ENCODE results near the gene DIDO1. TPM values are rescaled to one million over a fixed set of nuclear protein-coding genes. Genes with fewer than 3 reads are reported as not detected.

Gene DIDO1
- total RNA-seq, 1 experiment from 2014 or later: 85.9 TPM

- H3K23me2 ChIP-seq (ENCODE audit: insufficient read length, low read depth, low read length, poor library complexity, severe bottlenecking): no peaks in the 10 kb centered on the region
Observed at GRCh38 chr20:62873280-62873679, 53.0 kb downstream of the DIDO1 start.

More at GRCh38 chr20:62873280-62873679, 53.0 kb downstream of the DIDO1 start:
- H2BK5ac ChIP-seq (ENCODE audit: insufficient read length, low read length): no peak overlapping the region
- no CpG with 5 or more reads among the region's 7 CpGs for WGBS (ENCODE audit: extremely low coverage, insufficient read length, low lambda C conversion rate)
- H4K20me1 ChIP-seq (ENCODE audit: control insufficient read depth, insufficient read depth, insufficient read length): no peaks in the 10 kb centered on the region
- no peaks in the 10 kb centered on the region for H3K79me2 ChIP-seq (ENCODE audit: insufficient read depth, low read length)
- H4K5ac ChIP-seq (ENCODE audit: insufficient read length, low read depth, low read length): no peak overlapping the region
- no peaks in the 10 kb centered on the region for H3K4me1 ChIP-seq (ENCODE audit: insufficient read depth, low read length)
- H4K8ac ChIP-seq (replicated peaks; ENCODE audit: insufficient read length, low read depth, low read length): no peak overlapping the region
- no peak overlapping the region for H3K4ac ChIP-seq (ENCODE audit: low read depth, low read length)
- H3K79me1 ChIP-seq (ENCODE audit: insufficient read depth, low read depth, low read length, poor library complexity, severe bottlenecking): no peaks in the 10 kb centered on the region
- peaks cover 20 to 22% of the 10 kb centered on the region in 2 experiments for H3K4me1 Mint-ChIP-seq
- H3K9me3 Mint-ChIP-seq: peaks cover 2 to 11% of the 10 kb centered on the region in 2 experiments; a peak in 4 of 5 replicates
- no peak overlapping the region for H3K23ac ChIP-seq (ENCODE audit: insufficient read length, low read depth, low read length)
- no peak for TF ChIP-seq CTCF (conservative IDR thresholded peaks at IDR 0.05)
- H3K36me3 Mint-ChIP-seq (ENCODE audit: insufficient read depth in 1 of 3, low read depth in 3 of 3): peaks cover 0 to 2% (median 0%) of the 10 kb centered on the region in 3 experiments; a peak in 1 of 7 replicates
- H3K9ac ChIP-seq (ENCODE audit: extremely low read depth, insufficient read length, low read length): no peak overlapping the region
- no peak overlapping the region for H2BK20ac ChIP-seq (ENCODE audit: low read depth, low read length, poor library complexity, severe bottlenecking)
- H3K27me3 ChIP-seq (ENCODE audit: insufficient read depth, low read length): no peaks in the 10 kb centered on the region
- no peak overlapping the region for H3K18ac ChIP-seq (ENCODE audit: insufficient read length, low read depth, low read length)
- H2BK15ac ChIP-seq (ENCODE audit: low read depth, low read length): no peak overlapping the region
- H3K4me3 Mint-ChIP-seq: no peak overlapping the region
- H3K27ac Mint-ChIP-seq: no peak overlapping the region
- no peak overlapping the region for H3K56ac ChIP-seq (ENCODE audit: insufficient read length, low read depth, low read length)
- H3K14ac ChIP-seq (ENCODE audit: insufficient read depth, low read length): no peak overlapping the region
- DNase-seq: no peak
- H3K4me2 ChIP-seq (ENCODE audit: insufficient read depth, insufficient read length, low read length): no peak overlapping the region
- H3K27me3 Mint-ChIP-seq (ENCODE audit: low read depth): peaks cover 10% of the 10 kb centered on the region
- no peak overlapping the region for H2AK5ac ChIP-seq (ENCODE audit: insufficient read length, low read length)
- H2BK12ac ChIP-seq (ENCODE audit: insufficient read length, low read depth, low read length): no peak overlapping the region
- no peak overlapping the region for H3K27ac ChIP-seq (ENCODE audit: insufficient read length, low read depth, low read length)
- no peak overlapping the region for H2BK120ac ChIP-seq (ENCODE audit: low read depth, low read length, poor library complexity, severe bottlenecking)
- no peak overlapping the region for H4K91ac ChIP-seq (ENCODE audit: insufficient read length, low read depth, low read length)
- no peak overlapping the region for H3T11ph ChIP-seq (ENCODE audit: low read length)
- no peaks in the 10 kb centered on the region for H3K9me3 ChIP-seq (ENCODE audit: control insufficient read depth, low read depth, low read length)
- H2AFZ ChIP-seq (ENCODE audit: low read length): no peak overlapping the region
